CD4-positive, alpha-beta T cell treated with Interleukin-2 at 100 ng/mL for 4 hours (primary cell): ENCODE data around the gene CTAGE8.
"Not testable (repeated sequence)": the region's sequence is repeated elsewhere in the genome, so short reads cannot be mapped to it uniquely, and the experiment has no call there.

Source experiments
- DNase-seq: peaks from one replicate; pipeline ENCODE4 v3.0.0-alpha.2; 2020; ENCODE audit warnings: low spot score

The CTAGE8 gene

DNA sequence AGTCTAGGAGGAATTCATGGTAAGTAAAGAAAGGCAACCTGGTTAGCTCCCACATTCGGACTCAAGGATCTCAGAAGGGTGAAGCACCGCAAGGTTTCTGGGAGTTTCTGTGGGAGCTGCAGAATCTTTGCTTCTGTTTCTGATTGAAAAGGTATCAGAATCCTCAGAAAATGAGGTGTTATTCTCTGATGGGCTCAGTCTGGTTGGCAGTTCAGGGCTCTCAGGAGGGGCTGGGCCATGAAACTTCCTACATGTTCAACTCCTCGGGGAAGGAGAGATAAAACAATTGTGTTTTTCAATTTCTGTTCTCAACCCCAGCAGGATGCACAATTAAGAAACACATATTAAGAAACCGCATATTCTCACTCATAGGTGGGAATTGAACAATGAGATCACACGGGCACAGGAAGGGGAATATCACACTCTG lies 13.6 kb downstream of the CTAGE8 start:
- DNase-seq: no peak

- not testable (repeated sequence) for DNase-seq
These were observed 16.8 kb downstream of the CTAGE8 start for GRCh38 chr7:144252307-144252706.

DNA sequence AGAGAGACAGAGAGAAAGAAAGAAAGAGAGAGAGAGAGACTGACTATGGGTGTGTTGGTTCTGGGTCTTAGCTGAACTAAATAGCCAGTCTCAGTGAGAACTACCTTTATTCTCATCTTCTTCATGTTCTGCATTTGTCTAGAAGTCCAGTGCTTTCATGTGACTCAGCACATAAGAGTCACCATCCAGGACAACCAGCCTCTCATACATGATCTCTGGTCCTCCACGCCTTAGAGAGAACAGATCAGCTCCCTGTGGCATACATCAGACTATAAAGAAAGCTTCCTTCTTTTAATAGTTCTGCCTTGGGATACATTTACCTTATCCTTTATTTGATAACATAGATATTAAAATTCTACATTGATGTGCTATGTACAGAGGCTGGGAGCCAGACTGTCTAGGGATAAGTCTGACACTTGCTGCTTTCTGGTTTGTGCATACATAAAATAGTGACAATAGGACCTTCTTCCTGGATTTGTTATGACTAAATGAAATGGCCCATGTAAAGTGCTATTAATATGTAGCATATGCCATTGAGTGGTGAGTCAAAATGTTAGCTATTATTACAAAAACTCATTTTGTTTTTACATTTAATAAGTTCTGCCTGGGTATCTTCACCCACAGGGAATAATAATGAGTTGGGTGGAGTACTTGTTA lies 21.3 kb downstream of the CTAGE8 start:
- DNase-seq: not testable (repeated sequence)

DNA sequence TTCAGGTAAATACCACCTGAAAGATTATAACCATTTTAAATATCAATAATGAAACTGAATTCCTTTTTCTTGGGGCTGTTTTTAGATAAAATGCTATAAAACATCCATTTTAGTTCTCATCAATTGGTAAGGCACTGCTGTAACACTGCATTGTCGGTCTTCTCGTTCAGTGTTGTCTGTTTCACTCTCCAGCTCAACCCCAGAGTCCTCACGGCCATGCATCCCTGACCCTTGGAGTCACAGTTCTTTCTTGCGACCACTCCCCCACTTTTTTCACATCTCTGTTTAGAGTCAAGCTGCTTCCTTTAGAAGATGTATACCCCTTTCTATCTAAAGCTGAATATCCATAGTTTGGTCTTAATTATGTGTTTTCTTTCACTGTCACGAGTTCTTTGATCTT lies 22.1 kb downstream of the CTAGE8 start:
- not testable (repeated sequence) for DNase-seq

DNA sequence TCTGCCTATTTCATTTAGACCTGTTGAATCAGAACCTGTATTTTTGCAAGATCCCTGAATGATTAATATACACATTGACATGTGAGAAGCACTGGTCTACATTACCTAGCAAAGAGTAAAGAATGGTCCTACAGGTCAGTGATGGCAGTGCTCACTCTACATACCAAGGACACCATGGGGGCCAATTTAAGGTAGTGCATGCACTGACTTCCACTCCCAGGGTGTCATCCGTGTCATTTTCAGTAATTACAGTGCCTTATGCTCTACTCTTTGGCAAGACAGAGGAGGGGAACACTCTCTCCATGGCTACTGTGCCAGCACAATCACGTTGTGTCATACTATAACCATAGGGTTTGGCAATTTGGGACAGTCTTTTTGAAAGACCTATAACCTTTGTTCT lies 23.7 kb downstream of the CTAGE8 start:
- not testable (repeated sequence) for DNase-seq

DNA sequence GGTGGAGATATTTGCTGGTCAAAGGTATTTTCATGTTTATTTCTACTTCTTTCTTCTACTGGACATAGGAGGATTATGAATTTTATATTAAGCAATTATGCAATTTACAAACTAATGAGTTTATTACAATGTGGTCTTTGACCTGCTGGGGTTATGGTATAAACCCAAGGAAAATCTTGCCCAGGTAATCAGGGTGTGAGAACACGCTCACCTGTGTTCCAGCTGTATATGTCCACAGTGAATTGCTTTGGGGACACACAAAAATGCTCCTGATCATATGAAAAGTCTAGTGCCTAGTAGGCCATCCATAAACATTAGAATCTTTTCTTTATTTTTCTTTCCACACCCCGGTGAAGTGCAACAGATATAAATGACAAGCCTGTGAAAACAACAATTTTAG lies 29.7 kb downstream of the CTAGE8 start, which contains the start of gene OR2A42:
Gene OR2A42 (minus strand): TSS at position 241 of the 400 bp plus-strand sequence. CDS start 6,762 bp downstream, outside the sequence.
- DNase-seq: not testable (repeated sequence)

DNA sequence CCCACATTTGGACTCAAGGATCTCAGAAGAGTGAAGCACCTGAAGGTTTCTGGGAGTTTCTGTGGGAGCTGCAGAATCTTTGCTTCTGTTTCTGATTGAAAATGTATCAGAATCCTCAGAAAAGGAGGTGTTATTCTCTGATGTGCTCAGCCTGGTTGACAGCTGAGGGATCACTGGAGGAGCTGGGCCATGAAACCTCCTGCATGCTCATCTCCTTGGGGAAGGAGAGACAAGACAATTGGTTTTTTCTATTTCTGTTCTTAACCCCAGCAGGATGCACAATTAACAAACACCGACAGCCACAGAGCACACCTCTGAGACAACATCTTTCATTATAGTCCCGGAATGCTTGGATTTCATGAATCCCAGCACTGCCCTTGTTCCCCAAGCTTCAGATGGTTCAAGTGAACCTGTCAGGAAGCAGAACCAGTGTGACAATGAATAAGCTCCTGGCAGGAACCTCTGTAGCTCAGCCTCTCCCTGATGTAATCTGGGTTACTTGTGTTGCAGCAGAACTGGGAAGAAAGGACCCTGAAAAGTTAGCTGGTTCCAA lies 30.5 kb downstream of the CTAGE8 start:
- not testable (repeated sequence) for DNase-seq

DNA sequence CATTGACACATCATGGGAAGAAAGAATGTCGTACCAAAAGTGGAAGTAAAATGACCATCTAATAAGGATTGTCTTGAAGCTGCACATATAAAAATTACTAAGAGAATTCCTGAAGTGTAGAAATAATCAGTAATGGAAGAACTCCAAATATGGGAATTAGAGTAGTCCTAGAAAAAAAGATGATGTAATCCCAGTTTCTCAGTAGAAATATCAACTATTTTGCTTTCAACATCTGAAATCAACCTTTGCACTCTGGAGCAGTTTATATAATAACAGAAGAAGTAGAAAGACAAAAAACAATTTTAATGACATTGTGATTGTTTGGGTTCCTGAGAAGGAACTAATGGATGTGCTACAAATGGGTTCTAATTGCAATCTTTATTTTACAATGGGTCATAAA lies 36.0 kb downstream of the CTAGE8 start:
- not testable (repeated sequence) for DNase-seq

GRCh38 chr7:144231027-144231426 lies 38.1 kb downstream of the CTAGE8 start:
- DNase-seq: not testable (repeated sequence)

GRCh38 chr7:144228810-144229209 lies 40.3 kb downstream of the CTAGE8 start:
- not testable (repeated sequence) for DNase-seq

DNA sequence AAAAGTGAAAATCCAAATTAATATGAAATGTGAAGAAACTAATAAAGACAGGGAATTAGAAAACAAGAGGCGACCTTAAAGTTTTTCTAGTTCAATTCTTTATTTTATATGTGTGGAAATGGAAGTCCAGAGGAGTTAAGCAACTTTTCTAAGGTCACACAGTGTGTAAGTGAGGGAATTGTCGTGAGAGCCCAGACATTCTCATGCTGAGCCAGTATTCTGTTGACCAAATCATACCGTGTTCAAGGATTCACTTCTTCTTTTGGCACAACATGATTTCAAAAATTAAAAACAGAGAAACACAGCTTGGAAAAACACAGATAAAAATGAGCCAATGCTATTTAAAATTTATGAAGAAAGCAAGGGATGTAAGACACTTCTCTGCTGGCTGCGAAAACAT lies 42.2 kb downstream of the CTAGE8 start:
- not testable (repeated sequence) for DNase-seq

GRCh38 chr7:144223675-144224074 lies 45.4 kb downstream of the CTAGE8 start:
- not testable (repeated sequence) for DNase-seq

DNA sequence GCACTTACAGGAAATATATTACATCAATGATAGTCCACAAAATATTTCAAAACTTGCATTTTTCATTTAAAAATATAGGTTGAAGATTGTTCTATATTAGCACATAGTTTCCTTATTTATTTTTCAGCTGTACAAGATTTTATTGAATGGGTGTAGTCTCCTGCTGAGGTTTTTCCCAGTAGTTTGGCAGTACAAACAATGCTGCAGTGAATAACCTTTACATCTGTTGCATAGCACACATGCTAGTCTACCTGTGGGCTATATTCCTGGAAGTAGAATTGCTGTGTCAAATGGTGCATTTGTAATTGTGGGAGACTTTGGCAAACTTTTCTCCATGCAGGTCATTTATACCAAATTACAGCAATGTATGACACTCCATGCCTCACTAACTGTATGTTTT lies 48.6 kb downstream of the CTAGE8 start:
- DNase-seq: not testable (repeated sequence)

GRCh38 chr7:144219149-144219548 lies 49.9 kb downstream of the CTAGE8 start:
- DNase-seq: not testable (repeated sequence)

DNA sequence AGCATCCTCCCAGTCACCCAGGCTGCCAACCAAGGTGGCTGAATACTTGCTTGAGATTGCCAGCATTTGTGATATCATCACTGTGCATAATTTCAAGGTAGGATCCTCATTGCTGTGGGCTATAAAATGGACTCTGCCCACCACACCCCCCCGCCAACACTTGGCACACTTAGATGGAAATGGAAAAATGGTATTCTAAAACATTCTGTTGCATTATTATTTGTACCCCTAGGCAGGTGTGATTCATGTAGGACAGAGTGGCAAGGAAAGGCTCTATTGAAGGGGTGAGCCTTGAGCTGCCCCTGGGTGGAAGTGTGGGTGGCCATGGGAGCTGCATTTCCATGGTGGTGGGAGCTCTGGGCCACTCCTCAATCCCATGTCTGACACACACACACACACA lies 50.5 kb downstream of the CTAGE8 start:
- DNase-seq: not testable (repeated sequence)

DNA sequence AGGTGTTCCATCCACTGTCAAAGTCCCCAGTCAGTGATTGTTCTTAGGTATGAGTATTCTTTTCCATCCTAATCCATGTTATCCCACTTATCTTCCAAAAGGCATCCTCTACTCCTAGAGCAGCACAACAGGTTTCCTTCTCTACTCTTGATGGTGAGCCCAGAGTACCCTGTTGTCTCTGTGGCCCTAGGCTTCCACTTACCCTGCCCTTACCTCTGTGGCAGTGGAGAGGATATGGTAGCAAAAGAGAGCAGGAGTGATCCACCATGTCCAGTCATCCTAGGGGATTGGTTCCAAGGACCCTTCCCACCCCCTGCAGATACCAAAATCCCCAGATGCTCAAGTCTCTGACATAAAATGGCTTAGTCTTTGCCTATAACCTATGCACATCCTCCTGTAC lies 51.9 kb downstream of the CTAGE8 start:
- DNase-seq: not testable (repeated sequence)
